ENCODE data around the gene DDI2. TPM values are rescaled to one million over a fixed set of nuclear protein-coding genes. Genes with fewer than 3 reads are reported as not detected.

Gene DDI2
- total RNA-seq, 1 donor from 2014 or later = 26.1 TPM

- Mint-ChIP-seq H3K27me3 (ENCODE audit: low read depth, unreplicated experiment) (no peaks in the 10 kb centered on the region), H3K4me1 (ENCODE audit: low read depth, unreplicated experiment) (peaks cover 3% of the 10 kb centered on the region), H3K36me3 (ENCODE audit: low read depth, unreplicated experiment) (peaks cover 29% of the 10 kb centered on the region), H3K4me3 (ENCODE audit: unreplicated experiment) (no peak overlapping the region), H3K9me3 (ENCODE audit: unreplicated experiment) (no peaks in the 10 kb centered on the region), H3K27ac (ENCODE audit: unreplicated experiment) (no peak overlapping the region)
- no peaks in the 10 kb centered on the region for H3K27me3 ChIP-seq (ENCODE audit: insufficient read depth, low read length)
- no peak overlapping the region for H3K9ac ChIP-seq (ENCODE audit: low read length)
- H3K4me1 ChIP-seq (ENCODE audit: insufficient read depth, low read length) = peaks cover 4% of the 10 kb centered on the region
- H3K4me2 ChIP-seq (ENCODE audit: low read length) = no peak overlapping the region
- peaks cover 8% of the 10 kb centered on the region for H4K20me1 ChIP-seq (ENCODE audit: insufficient read depth, low read length)
- H3K27ac ChIP-seq (ENCODE audit: low read depth, low read length) = no peak overlapping the region
- H3K9me3 ChIP-seq (ENCODE audit: insufficient read depth, low read depth, low read length) = no peaks in the 10 kb centered on the region
- TF ChIP-seq EZH2 (IDR thresholded peaks at IDR 0.05; ENCODE audit: insufficient read depth, low read length) (no peak), CTCF (IDR thresholded peaks at IDR 0.05; ENCODE audit: insufficient read depth, low read depth, low read length) (no peak)
- no peaks in the 10 kb centered on the region for H3K79me2 ChIP-seq (ENCODE audit: insufficient read depth, low read length)
- H2AFZ ChIP-seq (ENCODE audit: low read depth, low read length) = no peak overlapping the region
- FAIRE-seq (no peak), DNase-seq (ENCODE audit: low read depth) (no peak)
- peaks cover 41% of the 10 kb centered on the region for H3K36me3 ChIP-seq (ENCODE audit: insufficient read depth, low read length)
- no peak overlapping the region for H3K4me3 ChIP-seq (ENCODE audit: insufficient read depth, low read depth, low read length)
These were observed 22.7 kb downstream of the DDI2 start for GRCh38 chr1:15639931-15640330.

- Mint-ChIP-seq H3K36me3 (ENCODE audit: low read depth, unreplicated experiment) (peaks cover 31% of the 10 kb centered on the region), H3K27me3 (ENCODE audit: low read depth, unreplicated experiment) (no peaks in the 10 kb centered on the region), H3K9me3 (ENCODE audit: unreplicated experiment) (no peaks in the 10 kb centered on the region), H3K4me3 (ENCODE audit: unreplicated experiment) (peak overlapping the region; percentile 2), H3K27ac (ENCODE audit: unreplicated experiment) (no peak overlapping the region), H3K4me1 (ENCODE audit: low read depth, unreplicated experiment) (peaks cover 3% of the 10 kb centered on the region)
- Histone ChIP-seq H3K9me3 (ENCODE audit: insufficient read depth, low read depth, low read length) (no peaks in the 10 kb centered on the region), H4K20me1 (ENCODE audit: insufficient read depth, low read length) (peaks cover 14% of the 10 kb centered on the region), H2AFZ (ENCODE audit: low read depth, low read length) (no peak overlapping the region), H3K4me2 (ENCODE audit: low read length) (peak overlapping the region; percentile 31), H3K27ac (ENCODE audit: low read depth, low read length) (no peak overlapping the region), H3K4me1 (ENCODE audit: insufficient read depth, low read length) (peaks cover 4% of the 10 kb centered on the region), H3K27me3 (ENCODE audit: insufficient read depth, low read length) (no peaks in the 10 kb centered on the region), H3K79me2 (ENCODE audit: insufficient read depth, low read length) (no peaks in the 10 kb centered on the region), H3K36me3 (ENCODE audit: insufficient read depth, low read length) (peaks cover 38% of the 10 kb centered on the region), H3K4me3 (ENCODE audit: insufficient read depth, low read depth, low read length) (no peak overlapping the region), H3K9ac (ENCODE audit: low read length) (no peak overlapping the region)
- no peak for FAIRE-seq
- no peak for TF ChIP-seq EZH2 (IDR thresholded peaks at IDR 0.05; ENCODE audit: insufficient read depth, low read length)
- no peak for TF ChIP-seq CTCF (IDR thresholded peaks at IDR 0.05; ENCODE audit: insufficient read depth, low read depth, low read length)
- no peak for DNase-seq (ENCODE audit: low read depth)
These were observed 23.4 kb downstream of the DDI2 start for GRCh38 chr1:15640667-15641066.

- H3K4me3 Mint-ChIP-seq (ENCODE audit: unreplicated experiment) = no peak overlapping the region
- H3K27me3 ChIP-seq (ENCODE audit: insufficient read depth, low read length) = no peaks in the 10 kb centered on the region
- H3K27me3 Mint-ChIP-seq (ENCODE audit: low read depth, unreplicated experiment) = no peaks in the 10 kb centered on the region
- no peaks in the 10 kb centered on the region for H3K9me3 Mint-ChIP-seq (ENCODE audit: unreplicated experiment)
- H3K4me3 ChIP-seq (ENCODE audit: insufficient read depth, low read depth, low read length) = no peak overlapping the region
- no peaks in the 10 kb centered on the region for H3K4me1 Mint-ChIP-seq (ENCODE audit: low read depth, unreplicated experiment)
- TF ChIP-seq CTCF (IDR thresholded peaks at IDR 0.05; ENCODE audit: insufficient read depth, low read depth, low read length) (no peak), EZH2 (IDR thresholded peaks at IDR 0.05; ENCODE audit: insufficient read depth, low read length) (no peak)
- peaks cover 11% of the 10 kb centered on the region for H3K36me3 Mint-ChIP-seq (ENCODE audit: low read depth, unreplicated experiment)
- no peak for DNase-seq (ENCODE audit: low read depth)
- H3K4me2 ChIP-seq (ENCODE audit: low read length) = no peak overlapping the region
- peaks cover 12% of the 10 kb centered on the region for H4K20me1 ChIP-seq (ENCODE audit: insufficient read depth, low read length)
- no peak for FAIRE-seq
- H3K4me1 ChIP-seq (ENCODE audit: insufficient read depth, low read length) = no peaks in the 10 kb centered on the region
- no peaks in the 10 kb centered on the region for H3K9me3 ChIP-seq (ENCODE audit: insufficient read depth, low read depth, low read length)
- no peak overlapping the region for H3K27ac ChIP-seq (ENCODE audit: low read depth, low read length)
- H2AFZ ChIP-seq (ENCODE audit: low read depth, low read length) = no peak overlapping the region
- H3K79me2 ChIP-seq (ENCODE audit: insufficient read depth, low read length) = peaks cover 5% of the 10 kb centered on the region
- H3K36me3 ChIP-seq (ENCODE audit: insufficient read depth, low read length) = peaks cover 20% of the 10 kb centered on the region
- H3K9ac ChIP-seq (ENCODE audit: low read length) = no peak overlapping the region
- H3K27ac Mint-ChIP-seq (ENCODE audit: unreplicated experiment) = no peak overlapping the region
These were observed 32.7 kb downstream of the DDI2 start for GRCh38 chr1:15649937-15650336.
